ENCODE measurements around the gene GRIP2. TPM values are rescaled to one million over a fixed set of nuclear protein-coding genes. Genes with fewer than 3 reads are reported as not detected.

The GRIP2 gene
- polyA plus RNA-seq, 3 donors, result not detected

DNA sequence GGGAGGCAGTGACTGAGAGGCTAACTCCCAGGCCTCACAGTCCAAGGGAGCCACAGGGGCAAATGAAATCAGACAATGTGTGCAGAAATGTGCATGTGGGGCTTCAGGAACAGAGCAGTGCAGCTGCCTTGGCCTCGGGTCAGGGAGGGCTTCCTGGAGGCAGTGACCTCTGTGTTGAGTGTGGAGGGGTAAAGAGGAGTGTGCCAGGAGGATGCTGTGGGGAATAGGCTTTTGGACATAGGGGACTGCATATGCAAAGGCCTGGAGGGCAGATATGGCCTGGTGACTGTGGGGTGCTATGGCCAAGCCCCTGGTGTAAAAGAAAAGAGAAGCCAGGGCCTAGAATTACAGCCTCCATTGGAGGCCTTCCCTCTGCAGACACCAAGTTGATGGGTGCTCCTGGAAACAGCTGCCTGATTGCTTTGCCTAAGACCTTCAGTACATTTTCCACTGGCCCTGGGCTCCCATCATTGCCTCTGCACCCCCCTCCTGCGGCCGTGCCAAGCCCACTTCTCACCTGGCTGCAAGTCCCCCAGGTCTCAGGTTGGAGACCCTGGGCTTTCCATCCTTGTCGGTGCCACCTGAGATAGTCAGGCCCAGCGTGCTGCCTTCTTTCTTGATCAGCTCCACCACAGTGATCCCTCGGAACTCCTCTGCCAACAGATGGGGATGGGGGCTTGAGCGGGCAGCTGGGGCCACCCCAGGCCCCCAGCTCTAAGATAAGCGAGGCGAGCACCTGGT, 15.1 kb downstream of the GRIP2 start:
- Histone ChIP-seq H3K4me1 (ENCODE audit: control insufficient read depth in 1 of 2, insufficient read depth in 2 of 2, low read length in 2 of 2) (no peaks in the 10 kb centered on the region), H3K9me3 (replicated peaks in 1 of 2; ENCODE audit: control insufficient read depth in 1 of 2, insufficient read depth in 1 of 2, low read length in 2 of 2) (no peaks in the 10 kb centered on the region), H3K79me2 (ENCODE audit: insufficient read depth, low read length) (no peaks in the 10 kb centered on the region), H3K4me2 (replicated peaks; ENCODE audit: extremely low read depth, low read length, poor library complexity, severe bottlenecking) (no peak overlapping the region), H3K27me3 (ENCODE audit: control insufficient read depth in 2 of 2, insufficient read depth in 2 of 2, low read length in 2 of 2) (peaks cover 0 to 2% of the 10 kb centered on the region in 2 donors), H3K4me3 (replicated peaks in 1 of 3; ENCODE audit: low read depth in 2 of 3, low read length in 3 of 3) (no peak overlapping the region), H3K9ac (ENCODE audit: insufficient read depth, low read length, poor library complexity, severe bottlenecking) (no peak overlapping the region), H3K36me3 (replicated peaks in 1 of 2; ENCODE audit: control insufficient read depth in 1 of 2, insufficient read depth in 2 of 2, low read length in 2 of 2) (no peaks in the 10 kb centered on the region), H2AFZ (ENCODE audit: insufficient read depth, low read depth, low read length, poor library complexity, severe bottlenecking) (no peak overlapping the region), H3K27ac (ENCODE audit: low read depth in 1 of 2, low read length in 2 of 2) (no peak overlapping the region), H4K20me1 (ENCODE audit: insufficient read depth, low read length) (no peaks in the 10 kb centered on the region)
- intact Hi-C loops (cut with micrococcal nuclease), result no loop called here
- H3K9me3 Mint-ChIP-seq, result peaks cover 0 to 4% (median 0%) of the 10 kb centered on the region in 7 donors
- H3K4me1 Mint-ChIP-seq, result no peaks in the 10 kb centered on the region
- no peak for DNase-seq
- WGBS (ENCODE audit: insufficient coverage), result 80% methylated on average over 7 of the region's 9 CpGs
- TF ChIP-seq, protein P1, sequence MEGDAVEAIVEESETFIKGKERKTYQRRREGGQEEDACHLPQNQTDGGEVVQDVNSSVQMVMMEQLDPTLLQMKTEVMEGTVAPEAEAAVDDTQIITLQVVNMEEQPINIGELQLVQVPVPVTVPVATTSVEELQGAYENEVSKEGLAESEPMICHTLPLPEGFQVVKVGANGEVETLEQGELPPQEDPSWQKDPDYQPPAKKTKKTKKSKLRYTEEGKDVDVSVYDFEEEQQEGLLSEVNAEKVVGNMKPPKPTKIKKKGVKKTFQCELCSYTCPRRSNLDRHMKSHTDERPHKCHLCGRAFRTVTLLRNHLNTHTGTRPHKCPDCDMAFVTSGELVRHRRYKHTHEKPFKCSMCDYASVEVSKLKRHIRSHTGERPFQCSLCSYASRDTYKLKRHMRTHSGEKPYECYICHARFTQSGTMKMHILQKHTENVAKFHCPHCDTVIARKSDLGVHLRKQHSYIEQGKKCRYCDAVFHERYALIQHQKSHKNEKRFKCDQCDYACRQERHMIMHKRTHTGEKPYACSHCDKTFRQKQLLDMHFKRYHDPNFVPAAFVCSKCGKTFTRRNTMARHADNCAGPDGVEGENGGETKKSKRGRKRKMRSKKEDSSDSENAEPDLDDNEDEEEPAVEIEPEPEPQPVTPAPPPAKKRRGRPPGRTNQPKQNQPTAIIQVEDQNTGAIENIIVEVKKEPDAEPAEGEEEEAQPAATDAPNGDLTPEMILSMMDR (IDR thresholded peaks at IDR 0.05), result no peak
- peaks cover 4 to 9% (median 8%) of the 10 kb centered on the region in 3 donors for H3K27me3 Mint-ChIP-seq (ENCODE audit: low read depth in 3 of 3)
- H3K27ac Mint-ChIP-seq, result peak overlapping the region in 1 of 7 donors; percentile 77
- H3K4me3 Mint-ChIP-seq, result no peak overlapping the region
- no peaks in the 10 kb centered on the region for H3K36me3 Mint-ChIP-seq

DNA sequence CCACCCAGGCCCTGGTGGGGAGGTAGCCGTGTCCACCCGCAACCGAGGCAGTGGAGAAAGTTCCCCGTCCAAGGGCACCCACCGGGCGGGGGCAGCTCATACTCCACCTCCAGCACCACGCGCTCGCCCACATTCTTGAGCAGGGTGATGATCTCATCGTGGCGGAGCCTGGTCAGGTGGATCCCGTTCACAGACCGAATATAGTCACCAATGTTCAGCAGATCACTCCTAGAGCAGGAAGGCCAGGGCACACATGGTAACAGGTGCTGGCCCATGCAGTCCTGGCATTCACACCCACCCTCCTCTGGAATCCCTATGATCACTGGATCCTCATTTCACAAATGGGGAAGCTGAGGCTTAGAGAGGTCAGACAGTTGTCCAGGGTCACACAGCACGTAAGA, 15.8 kb downstream of the GRIP2 start:
- Mint-ChIP-seq H3K27ac (no peak overlapping the region), H3K4me1 (no peaks in the 10 kb centered on the region), H3K27me3 (ENCODE audit: low read depth in 3 of 3) (peaks cover 4 to 11% (median 4%) of the 10 kb centered on the region in 3 donors), H3K36me3 (no peaks in the 10 kb centered on the region), H3K4me3 (no peak overlapping the region), H3K9me3 (peaks cover 0 to 4% (median 0%) of the 10 kb centered on the region in 7 donors)
- Histone ChIP-seq H3K27ac (ENCODE audit: low read depth in 1 of 2, low read length in 2 of 2) (no peak overlapping the region), H3K4me1 (ENCODE audit: control insufficient read depth in 1 of 2, insufficient read depth in 2 of 2, low read length in 2 of 2) (no peaks in the 10 kb centered on the region), H3K27me3 (ENCODE audit: control insufficient read depth in 2 of 2, insufficient read depth in 2 of 2, low read length in 2 of 2) (no peaks in the 10 kb centered on the region), H3K79me2 (ENCODE audit: insufficient read depth, low read length) (no peaks in the 10 kb centered on the region), H3K36me3 (replicated peaks in 1 of 2; ENCODE audit: control insufficient read depth in 1 of 2, insufficient read depth in 2 of 2, low read length in 2 of 2) (no peaks in the 10 kb centered on the region), H3K9me3 (replicated peaks in 1 of 2; ENCODE audit: control insufficient read depth in 1 of 2, insufficient read depth in 1 of 2, low read length in 2 of 2) (no peaks in the 10 kb centered on the region), H3K4me2 (replicated peaks; ENCODE audit: extremely low read depth, low read length, poor library complexity, severe bottlenecking) (no peak overlapping the region), H3K4me3 (replicated peaks in 1 of 3; ENCODE audit: low read depth in 2 of 3, low read length in 3 of 3) (no peak overlapping the region), H2AFZ (ENCODE audit: insufficient read depth, low read depth, low read length, poor library complexity, severe bottlenecking) (no peak overlapping the region), H4K20me1 (ENCODE audit: insufficient read depth, low read length) (no peaks in the 10 kb centered on the region), H3K9ac (ENCODE audit: insufficient read depth, low read length, poor library complexity, severe bottlenecking) (no peak overlapping the region)
- TF ChIP-seq, protein P1 (IDR thresholded peaks at IDR 0.05), result no peak
- intact Hi-C loops (cut with micrococcal nuclease), result no loop called here
- WGBS (ENCODE audit: insufficient coverage), result 96% methylated on average over 11 of the region's 14 CpGs
- DNase-seq, result no peak

Measured in CD14-positive monocyte (primary cell).